OCI-LY1 (cell line): ENCODE results near the gene FYCO1.

Experiments used
- CTCF ChIP-seq: fragments of 200-600 bp; sonication (generic), shearing (Covaris generic); IDR thresholded peaks from 2 replicates; pipeline ENCODE4 v1.5.1; 2017; ENCODE audit warnings: mild to moderate bottlenecking, antibody characterized with exemption, low read length, moderate library complexity, mixed read lengths
- EZH2 ChIP-seq: fragments of 200-600 bp; sonication (generic), shearing (Covaris generic); IDR thresholded peaks from 2 replicates; pipeline ENCODE4 v1.8.0; 2017; ENCODE audit warnings: borderline replicate concordance, mixed run types, mild to moderate bottlenecking, antibody characterized with exemption, low read length, moderate library complexity, mixed read lengths

- TF ChIP-seq CTCF (no peak), EZH2 (no peak)
Measured at GRCh38 chr3:45910892-45911291, 84.7 kb downstream of the FYCO1 start.
